Stimulated activated CD8-positive, alpha-beta memory T cell treated with anti-CD3 and anti-CD28 coated beads, Interleukin-2, amount 100 ng/mL, for 1 hour (primary cell): ENCODE data around the gene IL17A.

Source experiments
- DNase-seq, 2 donors: peaks; one replicate each; pipeline ENCODE4 v3.0.0-alpha.2; 2020; ENCODE audit warnings: low read depth in 2 of 2

The IL17A gene

DNA sequence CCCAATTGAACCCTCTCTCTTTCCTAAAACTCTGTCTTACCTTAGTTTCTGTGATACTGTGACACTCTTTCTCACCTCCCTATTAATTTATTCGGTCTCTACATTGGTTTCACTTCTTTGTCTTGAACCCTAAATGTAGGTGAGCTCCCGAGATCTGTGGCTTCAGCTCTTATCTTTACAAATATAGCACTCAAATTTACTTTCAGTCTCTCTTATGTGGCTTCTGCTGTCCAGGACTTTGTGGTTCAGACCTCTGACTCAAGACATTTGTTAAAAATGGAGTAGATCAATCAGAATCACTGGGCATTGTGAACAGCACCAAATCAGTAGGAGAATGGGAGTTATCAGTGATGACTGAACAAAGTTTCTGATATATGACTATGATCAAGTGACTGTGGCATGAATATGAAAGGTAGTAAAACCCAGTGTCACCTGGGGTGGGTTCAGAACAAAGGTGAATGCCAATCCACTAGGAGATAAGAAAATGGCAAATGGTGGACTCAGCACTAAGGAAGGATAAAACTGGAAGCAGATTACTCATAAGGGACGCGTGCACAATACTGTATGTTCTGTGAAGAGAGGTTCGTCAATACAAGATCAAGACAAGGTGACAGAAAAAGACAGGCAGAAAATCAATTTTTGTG lies 30.9 kb downstream of the IL17A start:
- DNase-seq = no peak

DNA sequence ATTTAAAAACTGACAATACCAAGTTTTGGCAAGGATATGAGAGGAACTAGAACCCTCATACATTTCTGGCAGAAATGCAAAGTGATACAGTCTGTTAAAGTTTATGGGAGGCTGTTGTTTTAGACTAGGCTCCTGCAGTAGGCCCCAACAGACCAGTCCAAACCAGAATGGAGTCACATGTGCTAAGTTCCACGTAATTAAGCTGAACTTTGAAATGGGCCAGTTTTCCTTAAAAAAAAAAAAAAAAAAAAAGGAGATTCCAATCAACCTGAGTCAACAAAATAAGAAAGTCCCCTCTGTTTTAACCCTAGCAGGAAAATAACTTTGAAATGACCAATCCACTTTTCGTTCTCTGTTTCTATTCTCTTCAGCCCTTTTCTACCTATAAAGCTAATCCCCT lies 31.6 kb downstream of the IL17A start:
- no peak for DNase-seq

GRCh38 chr6:52221302-52221701 lies 35.1 kb downstream of the IL17A start:
- no peak for DNase-seq

DNA sequence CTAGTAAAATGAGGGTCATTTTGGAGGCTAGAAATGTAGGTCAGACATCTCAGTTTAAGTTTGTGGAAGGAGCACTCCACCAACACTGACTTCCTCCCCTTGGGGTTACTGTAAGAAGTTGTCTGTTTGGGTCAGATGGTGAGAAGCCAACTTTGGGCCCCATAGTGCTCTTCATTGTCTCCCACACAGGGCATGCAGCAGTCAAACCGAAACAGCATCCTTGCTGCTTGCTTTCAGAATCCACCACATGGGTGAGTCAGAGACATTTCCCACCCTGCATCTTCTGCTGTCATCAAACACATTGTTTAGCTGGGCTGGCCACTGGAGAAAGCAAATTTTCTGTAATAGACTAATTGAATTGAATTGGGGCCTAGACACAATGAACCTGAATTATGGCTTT lies 41.3 kb downstream of the IL17A start:
- no peak for DNase-seq

- no peak for DNase-seq
Measured at GRCh38 chr6:52230685-52231084, 44.5 kb downstream of the IL17A start.

GRCh38 chr6:52231406-52232127 lies 45.4 kb downstream of the IL17A start:
- DNase-seq = no peak

DNA sequence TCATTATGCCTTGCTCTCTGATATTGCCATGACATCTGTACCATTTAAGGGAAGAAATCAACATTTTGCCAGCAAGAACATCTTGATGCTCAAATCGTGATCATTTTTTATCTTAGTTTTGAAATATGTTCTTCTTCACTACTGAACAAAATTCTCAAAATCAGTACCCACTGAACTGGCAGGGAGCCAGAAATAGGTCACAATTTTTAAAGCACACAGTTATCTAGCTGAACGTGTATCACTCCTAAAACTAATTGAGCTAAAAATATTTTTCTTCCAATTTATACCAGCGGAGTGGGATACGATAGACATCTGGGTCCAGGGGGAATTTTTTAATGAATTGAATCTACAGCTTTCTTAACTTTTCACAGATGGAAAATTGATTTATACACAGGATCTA lies 46.8 kb downstream of the IL17A start:
- no peak for DNase-seq

- DNase-seq = no peak
Measured at GRCh38 chr6:52233975-52234823, 48.0 kb downstream of the IL17A start.
